K562 (cell line): ENCODE data around the gene ARHGAP15. TPM values are rescaled to one million over a fixed set of nuclear protein-coding genes. Genes with fewer than 3 reads are reported as not detected.

Experiments
- ATAC-seq: fragments of 200-7000 bp; cut with Tn5 transposase; 3 replicates; pipeline ENCODE4 v1.9.1; 2020; ENCODE audit warnings: moderate library complexity
- BruUV-seq: library from RNA; stranded (reverse); fragments of 400-500 nt; replicated peaks from 2 replicates; lab custom pipeline; 2021; lab: Mats Ljungman, UMichigan
- CTCF ChIA-PET: fragments of 300-600 bp; formaldehyde crosslinking; extraction: SDS; loops from one replicate; lab custom pipeline; 2021; ENCODE audit warnings: low intra/inter-chr PET ratio; lab: Yijun Ruan, JAX
- POLR2A ChIA-PET: fragments of 300-600, 350-650 bp; sonication (Branson Sonifier 250); formaldehyde crosslinking; extraction: SDS; loops from one replicate; lab custom pipeline; 2021; ENCODE audit warnings: antibody characterized with exemption, inconsistent platforms; lab: Yijun Ruan, JAX
- DNase-seq, 4 experiments: peaks; one replicate each; pipeline versions ENCODE4 v3.0.0 to v3.0.0-alpha.2; 2011 to 2018; ENCODE audit warnings: low spot score in 3 of 4, mixed read lengths in 3 of 4; ENCODE audit errors: extremely low read depth in 1 of 4
- FAIRE-seq: peaks from 2 replicates; lab custom pipeline; 2011; peaks lifted over from hg19 to GRCh38; lab: Jason Lieb, UNC
- H2AFZ ChIP-seq: 2 replicates; pipeline ENCODE4 v1.6.0; 2011; ENCODE audit warnings: low read depth, low read length, control low read depth, inconsistent platforms
- H3K27ac ChIP-seq: fragments of 200-600 bp; 3 replicates; pipeline ENCODE4 v1.8.0; 2011; ENCODE audit warnings: low read depth, mild to moderate bottlenecking, control low read depth, inconsistent platforms, low read length, moderate library complexity, mixed read lengths; ENCODE audit errors: extremely low read depth
- H3K27me3 ChIP-seq, 2 experiments: fragments of 300-600 bp in 1 of 2; 2 replicates in 1 of 2; 3 replicates in 1 of 2; pipeline versions ENCODE4 v1.6.0 to v1.8.0; 2011; ENCODE audit warnings: inconsistent platforms in 2 of 2, low read length in 2 of 2, mild to moderate bottlenecking in 1 of 2, mixed read lengths in 1 of 2, moderate library complexity in 1 of 2; ENCODE audit not compliant: control insufficient read depth in 2 of 2, insufficient read depth in 2 of 2
- H3K36me3 ChIP-seq: fragments of 300-600 bp; 3 replicates; pipeline ENCODE4 v1.8.0; 2011; ENCODE audit warnings: mild to moderate bottlenecking, low read length, inconsistent platforms; ENCODE audit not compliant: control insufficient read depth, insufficient read depth
- H3K4me1 ChIP-seq, 2 experiments: fragments of 200-600 bp in 1 of 2; replicated peaks in 1 of 2; 2 replicates in 1 of 2; 3 replicates in 1 of 2; pipeline versions ENCODE4 v1.5.1 to v1.8.0; 2011; ENCODE audit warnings: inconsistent platforms in 2 of 2, low read length in 2 of 2, mild to moderate bottlenecking in 1 of 2, mixed read lengths in 1 of 2, moderate library complexity in 1 of 2; ENCODE audit not compliant: control insufficient read depth in 2 of 2, insufficient read depth in 2 of 2
- H3K4me2 ChIP-seq: 2 replicates; pipeline ENCODE4 v1.6.1; 2011; ENCODE audit warnings: low read length, control low read depth, inconsistent platforms, mixed read lengths; ENCODE audit not compliant: insufficient read depth
- H3K4me3 ChIP-seq: fragments of 200-600 bp; sonication (generic), shearing (Covaris generic); 2 replicates; pipeline ENCODE4 v1.5.1; 2016; ENCODE audit warnings: control low read depth, inconsistent platforms
- H3K79me2 ChIP-seq: fragments of 200-600 bp; 3 replicates; pipeline ENCODE4 v1.8.0; 2011; ENCODE audit warnings: low read length, inconsistent platforms; ENCODE audit not compliant: control insufficient read depth, insufficient read depth
- H3K9ac ChIP-seq, 2 experiments: 2 replicates each; pipeline versions ENCODE4 v1.6.0 to v1.6.1; 2011; ENCODE audit warnings: low read depth in 2 of 2, low read length in 2 of 2, control low read depth in 1 of 2, inconsistent platforms in 1 of 2, mild to moderate bottlenecking in 1 of 2, mixed read lengths in 1 of 2; ENCODE audit not compliant: insufficient read depth in 1 of 2
- H3K9me1 ChIP-seq: one replicate; pipeline ENCODE4 v1.6.0; 2011; ENCODE audit warnings: inconsistent platforms, mild to moderate bottlenecking, low read length, moderate library complexity; ENCODE audit not compliant: control insufficient read depth, insufficient read depth
- H3K9me3 ChIP-seq: replicated peaks from 2 replicates; pipeline ENCODE4 v1.5.1; 2011; ENCODE audit warnings: low read depth, low read length, inconsistent platforms; ENCODE audit not compliant: control insufficient read depth, insufficient read depth
- H4K20me1 ChIP-seq: replicated peaks from 2 replicates; pipeline ENCODE4 v1.6.1; 2011; ENCODE audit warnings: low read length, inconsistent platforms, mixed read lengths; ENCODE audit not compliant: control insufficient read depth, insufficient read depth
- ARNT ChIP-seq, 2 experiments: fragments of 450-650 bp; IDR thresholded peaks; 2 replicates each; pipeline ENCODE4 v1.6.1; 2016; ENCODE audit warnings: mild to moderate bottlenecking in 1 of 2
- KHSRP ChIP-seq: fragments of 450-650 bp; IDR thresholded peaks from 2 replicates; pipeline ENCODE4 v1.6.1; 2017
- MYC ChIP-seq, 2 experiments: fragments of 250-450 bp in 1 of 2; sonication (Bioruptor Pico) in 1 of 2; IDR thresholded peaks; 2 replicates each; pipeline versions ENCODE4 v1.5.1 to v1.6.1; 2012 to 2021; ENCODE audit warnings: low read depth in 2 of 2, borderline replicate concordance in 1 of 2, improper control_type of control experiment in 1 of 2, low read length in 1 of 2, mild to moderate bottlenecking in 1 of 2, moderate library complexity in 1 of 2
- NFE2L1 ChIP-seq: fragments of 450-650 bp; IDR thresholded peaks from 2 replicates; pipeline ENCODE4 v1.6.1; 2016; ENCODE audit warnings: missing genetic modification characterization, low read depth, mild to moderate bottlenecking, missing compliant biosample characterization, moderate library complexity, borderline replicate concordance
- SMC3 ChIP-seq: conservative IDR thresholded peaks from 2 replicates; pipeline ENCODE4 v1.6.1; 2011; ENCODE audit warnings: low read depth, low read length, improper control_type of control experiment; ENCODE audit not compliant: insufficient read depth
- SREBF2 ChIP-seq: sonication (generic); formaldehyde crosslinking; IDR thresholded peaks from 2 replicates; pipeline ENCODE4 v1.4.0; 2020; ENCODE audit warnings: mild to moderate bottlenecking, missing genetic modification reagents
- STAT5A ChIP-seq: IDR thresholded peaks from 2 replicates; pipeline ENCODE4 v1.6.1; 2012; ENCODE audit warnings: low read length, inconsistent platforms, borderline replicate concordance
- ZBED1 ChIP-seq: IDR thresholded peaks from 2 replicates; pipeline ENCODE4 v1.6.1; 2014
- ZBTB17 ChIP-seq: fragments of 450-650 bp; formaldehyde crosslinking; IDR thresholded peaks from 2 replicates; pipeline ENCODE4 v1.4.0; 2020; ENCODE audit warnings: mild to moderate bottlenecking
- ZNF174 ChIP-seq: fragments of 250-450 bp; sonication (Bioruptor Pico); IDR thresholded peaks from 2 replicates; pipeline ENCODE4 v1.4.0; 2020; ENCODE audit warnings: mild to moderate bottlenecking
- whole genome bisulfite sequencing: fragments of 100-300 bp; shearing (Covaris generic); methylation state at CpG from one replicate; pipeline ENCODE4 v1.1.6; 2016; ENCODE audit warnings: low coverage, mixed read lengths; ENCODE audit not compliant: insufficient coverage; ENCODE audit errors: missing lambda C conversion rate; 5-methylcytosine and 5-hydroxymethylcytosine counted together
- in situ Hi-C: fragments of 300-500 bp; cut with MboI; formaldehyde crosslinking; loops from 4 replicates; pipeline ENCODE4 v1.15.0; 2018; ENCODE audit warnings: inconsistent platforms, mixed read lengths
- intact Hi-C: fragments of 100-400 bp; cut with micrococcal nuclease; formaldehyde crosslinking; loops from 2 replicates; pipeline ENCODE4 v1.14.2; 2022
- polyA plus RNA-seq, 8 experiments: library from polyadenylated mRNA; depleted of rRNA in 4 of 8; stranded (reverse) in 5 of 8; unstranded in 3 of 8; fragments of >200 nt; fragmentation: Nextera tagmentation in 2 of 8; fragmentation: Illumina TruSeq in 1 of 8; extraction: Ambion mirVana in 2 of 8; extraction: Trizol in 1 of 8; gene quantifications; 2 replicates each; pipeline versions ENCODE4 v1.2.1 to v1.2.3, GENCODE V29; 2011 to 2014; ENCODE audit warnings: inconsistent platforms in 1 of 8, missing spikeins in 1 of 8
- total RNA-seq, 7 experiments: library from RNA; depleted of rRNA in 6 of 7; stranded (reverse); fragments of >200 nt in 6 of 7; fragmentation: Illumina TruSeq in 2 of 7; extraction: Trizol in 2 of 7; gene quantifications; 2 replicates each; pipeline versions ENCODE4 v1.2.1 to v1.2.3, GENCODE V29; 2011 to 2021; ENCODE audit warnings: low replicate concordance in 1 of 7
- TF ChIP-seq, protein P1 (sequence below), 3 experiments: fragments of 200-800 bp in 1 of 3; sonication (Bioruptor generic) in 1 of 3; sonication (generic) in 1 of 3; formaldehyde crosslinking in 1 of 3; IDR thresholded peaks; 2 replicates each; pipeline versions ENCODE4 v1.6.1 to v1.8.0; 2016 to 2022; ENCODE audit warnings: mild to moderate bottlenecking in 2 of 3, missing compliant biosample characterization in 2 of 3, missing genetic modification characterization in 2 of 3, missing genetic modification reagents in 1 of 3
- TF ChIP-seq, protein P2 (sequence below): fragments of 450-650 bp; conservative IDR thresholded peaks from 2 replicates; pipeline ENCODE4 v1.6.1; 2016; ENCODE audit warnings: missing genetic modification characterization, low read depth, mild to moderate bottlenecking, missing compliant biosample characterization, moderate library complexity

Gene ARHGAP15
- total and polyA plus RNA-seq, 9 of the 15 experiments (the other 6 are each of a cell fraction or from before 2014, with no cell fraction given): 1.5 to 17.9 (median 7.9) TPM

DNA sequence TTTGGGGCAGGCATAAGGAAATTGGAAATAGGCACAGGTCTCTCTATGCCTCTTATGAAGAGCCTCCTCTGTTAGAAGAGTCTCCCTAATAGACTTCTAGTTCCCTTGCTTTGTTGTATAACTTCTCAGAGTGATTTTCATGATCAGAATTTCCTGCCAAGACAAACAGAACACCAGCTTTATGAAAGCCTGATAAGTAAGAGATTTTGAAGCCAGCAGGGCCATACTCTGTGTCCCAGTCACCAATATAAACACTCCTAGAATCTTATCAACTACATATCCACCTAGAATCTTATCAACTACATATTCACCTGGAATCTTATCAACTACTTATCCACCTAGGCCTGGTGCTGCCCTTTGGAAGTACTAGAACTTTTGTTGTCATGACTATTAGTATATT lies 579.5 kb downstream of the ARHGAP15 start:
- no peaks in the 10 kb centered on the region for H3K27me3 ChIP-seq
- H3K4me2 ChIP-seq: no peak overlapping the region
- DNase-seq: no peak
- TF ChIP-seq MYC (IDR thresholded peaks at IDR 0.05; ENCODE audit: low read depth, low read length) (no peak), MYC (CRISPR knock-in tag; IDR thresholded peaks at IDR 0.05; ENCODE audit: borderline replicate concordance, low read depth) (no peak)
- H3K9me1 ChIP-seq: no peaks in the 10 kb centered on the region
- FAIRE-seq: no peak
- H3K36me3 ChIP-seq: no peaks in the 10 kb centered on the region
- in situ Hi-C loops: no loop called here
- no peak overlapping the region for H3K27ac ChIP-seq
- POLR2A ChIA-PET: no interaction called here
- no peak overlapping the region for H3K4me3 ChIP-seq
- H3K9ac ChIP-seq: no peak overlapping the region
- H4K20me1 ChIP-seq: no peaks in the 10 kb centered on the region
- no peaks in the 10 kb centered on the region for H3K79me2 ChIP-seq
- H3K4me1 ChIP-seq: peaks cover 0 to 6% of the 10 kb centered on the region in 2 experiments; a peak in 3 of 5 replicates
- CTCF ChIA-PET: no interaction called here
- H3K9me3 ChIP-seq: no peaks in the 10 kb centered on the region; the same call in 1 of the 2 replicates
- intact Hi-C loops: no loop called here
- no peak for ATAC-seq
- no peak overlapping the region for H2AFZ ChIP-seq
- BruUV-seq: no TSS peak

DNA sequence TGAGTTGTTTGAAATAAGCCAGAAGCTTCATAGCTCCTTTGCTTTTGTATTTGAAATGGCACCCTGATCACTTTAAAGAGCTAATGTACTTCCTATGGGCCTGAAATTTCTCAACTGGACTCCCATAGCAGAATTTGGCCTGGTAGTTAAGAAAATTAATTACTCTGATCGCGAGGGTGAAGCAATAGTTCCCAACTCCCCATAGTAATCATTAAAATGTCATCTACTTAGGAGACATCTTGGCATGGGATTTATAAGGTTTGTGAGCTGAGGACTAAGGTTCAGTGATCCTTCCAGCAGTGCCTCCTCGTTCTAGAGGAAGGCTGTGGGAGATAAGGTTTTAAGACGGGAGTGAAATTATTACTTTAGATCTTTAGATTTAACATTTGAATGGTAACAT lies 581.0 kb downstream of the ARHGAP15 start:
- Histone ChIP-seq H3K36me3 (no peaks in the 10 kb centered on the region), H3K9ac (no peak overlapping the region), H3K4me2 (no peak overlapping the region), H2AFZ (no peak overlapping the region), H3K9me1 (no peaks in the 10 kb centered on the region), H3K79me2 (no peaks in the 10 kb centered on the region), H3K27ac (no peak overlapping the region), H4K20me1 (no peaks in the 10 kb centered on the region), H3K4me1 (no peaks in the 10 kb centered on the region), H3K27me3 (no peaks in the 10 kb centered on the region), H3K4me3 (no peak overlapping the region), H3K9me3 (no peaks in the 10 kb centered on the region; the same call in 1 of the 2 replicates)
- CTCF ChIA-PET: no interaction called here
- DNase-seq (no peak), ATAC-seq (no peak), FAIRE-seq (no peak)
- intact Hi-C loops (no loop called here), in situ Hi-C loops (no loop called here)
- POLR2A ChIA-PET: interaction anchor here (0.6 kb wide), 1 partner anchor 11 kb away, joined by 3 read pairs; no protein-coding TSS in a partner anchor
- 42% methylated on average over 4 of the region's 4 CpGs for WGBS
- no TSS peak for BruUV-seq
- TF ChIP-seq ZNF174 (CRISPR knock-in tag): no peak
- TF ChIP-seq SMC3: no peak
- TF ChIP-seq, protein P1, sequence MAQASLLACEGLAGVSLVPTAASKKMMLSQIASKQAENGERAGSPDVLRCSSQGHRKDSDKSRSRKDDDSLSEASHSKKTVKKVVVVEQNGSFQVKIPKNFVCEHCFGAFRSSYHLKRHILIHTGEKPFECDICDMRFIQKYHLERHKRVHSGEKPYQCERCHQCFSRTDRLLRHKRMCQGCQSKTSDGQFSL (CRISPR knock-in tag; IDR thresholded peaks at IDR 0.05): no peak
- TF ChIP-seq, protein P1 (tag; IDR thresholded peaks at IDR 0.05): no peak
- no peak for TF ChIP-seq SREBF2 (CRISPR knock-in tag)
- TF ChIP-seq, protein P2, sequence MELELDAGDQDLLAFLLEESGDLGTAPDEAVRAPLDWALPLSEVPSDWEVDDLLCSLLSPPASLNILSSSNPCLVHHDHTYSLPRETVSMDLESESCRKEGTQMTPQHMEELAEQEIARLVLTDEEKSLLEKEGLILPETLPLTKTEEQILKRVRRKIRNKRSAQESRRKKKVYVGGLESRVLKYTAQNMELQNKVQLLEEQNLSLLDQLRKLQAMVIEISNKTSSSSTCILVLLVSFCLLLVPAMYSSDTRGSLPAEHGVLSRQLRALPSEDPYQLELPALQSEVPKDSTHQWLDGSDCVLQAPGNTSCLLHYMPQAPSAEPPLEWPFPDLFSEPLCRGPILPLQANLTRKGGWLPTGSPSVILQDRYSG: no peak
- TF ChIP-seq NFE2L1 (tag): no peak
- no peak for TF ChIP-seq KHSRP
- TF ChIP-seq ZBED1: no peak
- TF ChIP-seq ZBTB17 (CRISPR knock-in tag): no peak
- no peak for TF ChIP-seq ARNT (IDR thresholded peaks at IDR 0.05)
- TF ChIP-seq STAT5A: no peak
